Neural cell (in vitro differentiated cells): ENCODE data around the gene TSSK6. TPM values are rescaled to one million over a fixed set of nuclear protein-coding genes. Genes with fewer than 3 reads are reported as not detected.

Source experiments
- H2AFZ ChIP-seq: fragments of 200-600, 300-800 bp; sonication (generic), shearing (Covaris generic); 2 replicates; pipeline ENCODE4 v1.6.0; 2014; ENCODE audit warnings: low read depth, mild to moderate bottlenecking, antibody characterized with exemption, low read length, moderate library complexity
- H3F3A ChIP-seq: fragments of 200-600 bp; shearing (Covaris generic); 2 replicates; pipeline ENCODE4 v1.6.1; 2016; ENCODE audit warnings: mild to moderate bottlenecking, moderate library complexity, mixed read lengths, antibody characterized with exemption, low read length; ENCODE audit not compliant: insufficient read depth, poor library complexity, severe bottlenecking
- H3K27ac ChIP-seq: fragments of 200-600, 300-800 bp; sonication (generic), shearing (Covaris generic); 2 replicates; pipeline ENCODE4 v1.5.1; 2014; ENCODE audit warnings: mild to moderate bottlenecking, low read length, moderate library complexity
- H3K27me3 ChIP-seq: fragments of 300-800, 200-600 bp; sonication (generic), shearing (Covaris generic); 2 replicates; pipeline ENCODE4 v1.6.0; 2014; ENCODE audit warnings: mild to moderate bottlenecking, low read depth, low read length, moderate library complexity; ENCODE audit not compliant: insufficient read depth
- H3K36me3 ChIP-seq: fragments of 300-800, 200-600 bp; sonication (generic), shearing (Covaris generic); 2 replicates; pipeline ENCODE4 v1.5.1; 2014; ENCODE audit warnings: mild to moderate bottlenecking, antibody characterized with exemption, low read length, moderate library complexity; ENCODE audit not compliant: insufficient read depth
- H3K4me2 ChIP-seq: fragments of 300-800, 200-600 bp; sonication (generic), shearing (Covaris generic); 2 replicates; pipeline ENCODE4 v1.6.0; 2014; ENCODE audit warnings: mild to moderate bottlenecking, low read length
- H3K4me3 ChIP-seq: fragments of 300-800, 200-600 bp; sonication (generic), shearing (Covaris generic); 2 replicates; pipeline ENCODE4 v1.5.1; 2014; ENCODE audit warnings: mild to moderate bottlenecking, low read length, moderate library complexity
- H3K79me2 ChIP-seq: fragments of 200-600 bp; shearing (Covaris generic); replicated peaks from 2 replicates; pipeline ENCODE4 v1.6.0; 2014; ENCODE audit warnings: mild to moderate bottlenecking, low read length, moderate library complexity; ENCODE audit not compliant: insufficient read depth
- H3K9ac ChIP-seq: fragments of 300-800, 200-600 bp; sonication (generic), shearing (Covaris generic); 2 replicates; pipeline ENCODE4 v1.6.1; 2016; ENCODE audit warnings: mild to moderate bottlenecking, low read length, mixed read lengths
- H3K9me2 ChIP-seq: fragments of 200-600 bp; shearing (Covaris generic); 2 replicates; pipeline ENCODE4 v1.6.1; 2016; ENCODE audit warnings: mild to moderate bottlenecking, low read length, mixed read lengths; ENCODE audit not compliant: insufficient read depth
- H3K9me3 ChIP-seq: fragments of 200-600, 300-800 bp; sonication (generic), shearing (Covaris generic); 2 replicates; pipeline ENCODE4 v1.6.1; 2016; ENCODE audit warnings: mild to moderate bottlenecking, mixed run types, low read length, moderate library complexity, mixed read lengths
- H4K20me1 ChIP-seq: fragments of 200-600 bp; shearing (Covaris generic); 2 replicates; pipeline ENCODE4 v1.6.1; 2016; ENCODE audit warnings: mild to moderate bottlenecking, mixed run types; ENCODE audit not compliant: insufficient read depth
- CTCF ChIP-seq: fragments of 450-650 bp; IDR thresholded peaks from 2 replicates; pipeline ENCODE4 v1.5.1; 2014; ENCODE audit warnings: antibody characterized with exemption, mild to moderate bottlenecking, moderate library complexity; ENCODE audit not compliant: poor library complexity, severe bottlenecking
- EP300 ChIP-seq: fragments of 450-650 bp; conservative IDR thresholded peaks from 2 replicates; pipeline ENCODE4 v1.6.1; 2014; ENCODE audit warnings: antibody characterized with exemption, mild to moderate bottlenecking, moderate library complexity; ENCODE audit not compliant: poor library complexity, severe bottlenecking
- EZH2 ChIP-seq: fragments of 200-600, 300-800 bp; shearing (Covaris generic), sonication (generic); IDR thresholded peaks from 2 replicates; pipeline ENCODE4 v1.6.1; 2014; ENCODE audit warnings: antibody characterized with exemption, low read length, borderline replicate concordance, mild to moderate bottlenecking; ENCODE audit not compliant: insufficient read depth, poor library complexity, severe bottlenecking
- MXI1 ChIP-seq: fragments of 450-650 bp; conservative IDR thresholded peaks from 2 replicates; pipeline ENCODE4 v1.6.1; 2014; ENCODE audit warnings: antibody characterized with exemption, mild to moderate bottlenecking; ENCODE audit not compliant: poor library complexity, severe bottlenecking
- POLR2AphosphoS5 ChIP-seq: IDR thresholded peaks from 2 replicates; pipeline ENCODE4 v1.6.1; 2012
- RAD21 ChIP-seq: fragments of 450-650 bp; conservative IDR thresholded peaks from 2 replicates; pipeline ENCODE4 v1.6.1; 2014; ENCODE audit warnings: antibody characterized with exemption, mild to moderate bottlenecking, moderate library complexity
- REST ChIP-seq: IDR thresholded peaks from 2 replicates; pipeline ENCODE4 v1.6.1; 2012; ENCODE audit warnings: borderline replicate concordance
- SMC3 ChIP-seq: fragments of 450-650 bp; conservative IDR thresholded peaks from 2 replicates; pipeline ENCODE4 v1.6.1; 2014; ENCODE audit warnings: antibody characterized with exemption, mild to moderate bottlenecking, moderate library complexity; ENCODE audit not compliant: poor library complexity
- TAF1 ChIP-seq: IDR thresholded peaks from 2 replicates; pipeline ENCODE4 v1.6.1; 2012; ENCODE audit warnings: low read depth
- polyA plus RNA-seq: library from polyadenylated mRNA; depleted of rRNA; stranded (reverse); fragments of >200 nt; gene quantifications from 2 replicates; pipeline ENCODE4 v1.2.3, GENCODE V29; 2014

Gene TSSK6
- polyA plus RNA-seq, 1 donor from 2014 or later: 5.3 TPM

- no peak for TF ChIP-seq SMC3
Measured at GRCh38 chr19:19507354-19507753, 8.0 kb downstream of the TSSK6 start (continued).

DNA sequence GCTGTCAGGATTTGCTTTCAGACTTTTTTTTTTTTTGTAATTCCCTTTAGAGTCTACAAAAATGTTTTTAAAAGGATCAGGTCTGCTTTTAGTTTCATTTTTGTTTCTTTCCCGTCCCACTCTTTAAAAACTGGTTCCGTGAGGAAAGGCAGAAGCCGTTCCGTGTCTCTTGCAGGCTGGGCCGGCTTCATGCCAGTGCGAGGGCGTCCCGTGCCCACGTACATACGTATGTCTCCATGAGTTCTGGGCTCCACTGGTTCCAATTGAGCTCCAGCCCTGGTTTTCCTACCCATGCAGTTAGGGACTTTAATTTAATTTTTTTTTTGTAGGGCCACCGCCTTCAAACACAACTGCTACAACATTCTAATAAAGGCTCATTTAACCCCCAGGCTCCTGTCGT lies 8.8 kb downstream of the TSSK6 start:
- Histone ChIP-seq H3K36me3 (peaks cover 5% of the 10 kb centered on the region), H2AFZ (no peak overlapping the region), H3K27me3 (no peaks in the 10 kb centered on the region), H3K9me3 (no peaks in the 10 kb centered on the region), H3F3A (no peaks in the 10 kb centered on the region), H3K4me3 (no peak overlapping the region), H3K9ac (no peak overlapping the region), H3K4me2 (no peak overlapping the region), H3K9me2 (no peaks in the 10 kb centered on the region), H3K79me2 (no peaks in the 10 kb centered on the region), H3K27ac (no peak overlapping the region), H4K20me1 (no peaks in the 10 kb centered on the region)
- TF ChIP-seq MXI1: no peak
- TF ChIP-seq CTCF: no peak
- no peak for TF ChIP-seq POLR2AphosphoS5
- no peak for TF ChIP-seq TAF1
- no peak for TF ChIP-seq REST
- TF ChIP-seq RAD21: no peak
- no peak for TF ChIP-seq EP300
- TF ChIP-seq EZH2: no peak
- TF ChIP-seq SMC3: no peak

GRCh38 chr19:19505669-19506326 lies 9.6 kb downstream of the TSSK6 start:
- no peaks in the 10 kb centered on the region for H3K9me2 ChIP-seq
- H2AFZ ChIP-seq: no peak overlapping the region
- H3K27ac ChIP-seq: no peak overlapping the region
- peaks cover 5% of the 10 kb centered on the region for H3K36me3 ChIP-seq
- TF ChIP-seq RAD21: no peak
- no peak for TF ChIP-seq MXI1
- no peaks in the 10 kb centered on the region for H4K20me1 ChIP-seq
- H3K4me3 ChIP-seq: no peak overlapping the region
- H3F3A ChIP-seq: no peaks in the 10 kb centered on the region
- H3K4me2 ChIP-seq: no peak overlapping the region
- H3K27me3 ChIP-seq: no peaks in the 10 kb centered on the region
- H3K79me2 ChIP-seq: no peaks in the 10 kb centered on the region
- H3K9me3 ChIP-seq: no peaks in the 10 kb centered on the region
- no peak overlapping the region for H3K9ac ChIP-seq
